CD14-positive monocyte (primary cell): Measurements from ENCODE around the gene MET. TPM values are rescaled to one million over a fixed set of nuclear protein-coding genes. Genes with fewer than 3 reads are reported as not detected.

Experiments used
- DNase-seq, 3 donors: peaks; one replicate each; pipeline ENCODE4 v3.0.0-alpha.2; 2011 to 2022
- H2AFZ ChIP-seq: 2 replicates; pipeline ENCODE4 v1.6.0; 2012; ENCODE audit warnings: mild to moderate bottlenecking, low read depth, low read length, inconsistent platforms; ENCODE audit not compliant: insufficient read depth, poor library complexity, severe bottlenecking
- H3K27ac ChIP-seq, 2 donors: 1 replicate in 1 of 2; 2 replicates in 1 of 2; pipeline ENCODE4 v1.5.1; 2012 to 2013; ENCODE audit warnings: low read length in 2 of 2, control low read depth in 1 of 2, inconsistent platforms in 1 of 2, low read depth in 1 of 2, mild to moderate bottlenecking in 1 of 2
- H3K27me3 ChIP-seq, 2 donors: one replicate each; pipeline versions ENCODE4 v1.6.0 to v1.6.1; 2011 to 2013; ENCODE audit warnings: low read length in 2 of 2; ENCODE audit not compliant: control insufficient read depth in 2 of 2, insufficient read depth in 2 of 2
- H3K36me3 ChIP-seq, 2 donors: replicated peaks in 1 of 2; 1 replicate in 1 of 2; 2 replicates in 1 of 2; pipeline versions ENCODE4 v1.5.1 to v1.6.1; 2012 to 2013; ENCODE audit warnings: low read length in 2 of 2, control low read depth in 1 of 2, inconsistent platforms in 1 of 2, mild to moderate bottlenecking in 1 of 2; ENCODE audit not compliant: insufficient read depth in 2 of 2, control insufficient read depth in 1 of 2
- H3K4me1 ChIP-seq, 2 donors: 1 replicate in 1 of 2; 2 replicates in 1 of 2; pipeline versions ENCODE4 v1.5.1 to v1.6.1; 2012 to 2013; ENCODE audit warnings: low read length in 2 of 2, control low read depth in 1 of 2, inconsistent platforms in 1 of 2, mild to moderate bottlenecking in 1 of 2, moderate library complexity in 1 of 2; ENCODE audit not compliant: insufficient read depth in 2 of 2, control insufficient read depth in 1 of 2
- H3K4me2 ChIP-seq: replicated peaks from 2 replicates; pipeline ENCODE3; 2012; ENCODE audit warnings: low read length, moderate library complexity, mild to moderate bottlenecking; ENCODE audit not compliant: poor library complexity, severe bottlenecking; ENCODE audit errors: extremely low read depth
- H3K4me3 ChIP-seq, 3 experiments: fragments of 200-600 bp in 1 of 3; sonication (generic) in 1 of 3; replicated peaks in 1 of 3; 1 replicate in 2 of 3; 2 replicates in 1 of 3; pipeline ENCODE4 v1.5.1; 2011 to 2013; ENCODE audit warnings: low read length in 3 of 3, mild to moderate bottlenecking in 3 of 3, control low read depth in 2 of 3, low read depth in 2 of 3, inconsistent platforms in 1 of 3, moderate library complexity in 1 of 3
- H3K79me2 ChIP-seq: 2 replicates; pipeline ENCODE4 v1.6.0; 2012; ENCODE audit warnings: mild to moderate bottlenecking, control low read depth, inconsistent platforms, low read length, moderate library complexity; ENCODE audit not compliant: insufficient read depth
- H3K9ac ChIP-seq: 2 replicates; pipeline ENCODE4 v1.6.0; 2017; ENCODE audit warnings: low read length, mild to moderate bottlenecking; ENCODE audit not compliant: insufficient read depth, poor library complexity, severe bottlenecking
- H3K9me3 ChIP-seq, 2 donors: replicated peaks in 1 of 2; 1 replicate in 1 of 2; 2 replicates in 1 of 2; pipeline versions ENCODE4 v1.5.1 to v1.6.1; 2012 to 2013; ENCODE audit warnings: low read length in 2 of 2, control low read depth in 1 of 2; ENCODE audit not compliant: control insufficient read depth in 1 of 2, insufficient read depth in 1 of 2
- H4K20me1 ChIP-seq: 2 replicates; pipeline ENCODE4 v1.6.0; 2012; ENCODE audit warnings: mild to moderate bottlenecking, low read length, control low read depth, moderate library complexity; ENCODE audit not compliant: insufficient read depth
- H3K27ac Mint-ChIP-seq, 7 donors: one replicate each; pipeline ENCODE4 v1.8.0; 2020; ENCODE audit warnings: mild to moderate bottlenecking in 7 of 7, mixed read lengths in 7 of 7, moderate library complexity in 6 of 7, inconsistent platforms in 2 of 7
- H3K27me3 Mint-ChIP-seq, 3 donors: one replicate each; pipeline ENCODE4 v1.8.0; 2021 to 2022; ENCODE audit warnings: low read depth in 3 of 3, mild to moderate bottlenecking in 3 of 3, mixed read lengths in 3 of 3, moderate library complexity in 3 of 3, inconsistent platforms in 1 of 3
- H3K36me3 Mint-ChIP-seq, 2 donors: one replicate each; pipeline ENCODE4 v1.8.0; 2020; ENCODE audit warnings: mixed read lengths in 2 of 2, inconsistent platforms in 1 of 2, mild to moderate bottlenecking in 1 of 2
- H3K4me1 Mint-ChIP-seq: one replicate; pipeline ENCODE4 v1.8.0; 2020; ENCODE audit warnings: mild to moderate bottlenecking, mixed read lengths
- H3K4me3 Mint-ChIP-seq, 2 donors: one replicate each; pipeline ENCODE4 v1.8.0; 2020; ENCODE audit warnings: mild to moderate bottlenecking in 2 of 2, mixed read lengths in 2 of 2, moderate library complexity in 1 of 2
- H3K9me3 Mint-ChIP-seq, 7 donors: one replicate each; pipeline ENCODE4 v1.8.0; 2020 to 2022; ENCODE audit warnings: mixed read lengths in 7 of 7, mild to moderate bottlenecking in 6 of 7, moderate library complexity in 6 of 7, inconsistent platforms in 2 of 7
- WGBS: methylation state at CpG from one replicate; pipeline ENCODE4 v1.1.5; 2013; ENCODE audit warnings: missing lambda C conversion rate; ENCODE audit not compliant: insufficient coverage; 5-methylcytosine and 5-hydroxymethylcytosine counted together
- intact Hi-C, 2 donors: fragments of 100-400 bp; cut with micrococcal nuclease; formaldehyde crosslinking; loops; one replicate each; pipeline versions ENCODE4 v1.15.0 to v1.15.1; 2023
- polyA plus RNA-seq, 3 donors: library from polyadenylated mRNA; depleted of rRNA in 1 of 3; unstranded in 2 of 3; stranded (reverse) in 1 of 3; fragments of 300-500 nt in 2 of 3; fragments of >200 nt in 1 of 3; fragmentation: Illumina TruSeq in 2 of 3; gene quantifications; 1 replicate in 2 of 3; 2 replicates in 1 of 3; pipeline ENCODE4 v1.2.3, GENCODE V29; 2012 to 2021
- TF ChIP-seq, protein P1 (sequence below): fragments of 200-600 bp; IDR thresholded peaks from one replicate; pipeline ENCODE4 v1.8.0; 2022; ENCODE audit warnings: antibody characterized with exemption, mild to moderate bottlenecking

The MET gene
- polyA plus RNA-seq, 3 donors, result not detected

DNA sequence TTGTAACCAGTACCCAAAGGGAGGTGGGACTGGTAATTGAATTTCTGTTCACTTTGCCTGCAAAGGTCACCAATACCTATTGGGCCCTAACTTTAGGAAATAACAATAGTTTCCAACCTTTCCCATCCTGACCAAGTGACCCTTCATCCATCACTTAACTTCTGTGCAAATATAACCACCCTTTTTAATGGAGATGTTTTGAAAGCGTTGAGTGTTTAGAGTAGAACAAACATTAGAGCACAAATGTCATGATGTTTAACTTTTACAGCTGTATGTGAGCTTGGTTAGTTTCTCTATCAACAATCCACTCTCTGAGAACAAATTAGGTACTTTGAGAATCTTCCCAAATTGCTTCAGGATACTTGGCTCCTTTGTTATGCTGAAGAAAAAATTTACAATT, 66.4 kb downstream of the MET start:
- no peaks in the 10 kb centered on the region for H3K36me3 ChIP-seq
- no peak overlapping the region for H3K4me3 ChIP-seq
- no peaks in the 10 kb centered on the region for H3K27me3 ChIP-seq
- no peaks in the 10 kb centered on the region for H4K20me1 ChIP-seq
- TF ChIP-seq, protein P1, sequence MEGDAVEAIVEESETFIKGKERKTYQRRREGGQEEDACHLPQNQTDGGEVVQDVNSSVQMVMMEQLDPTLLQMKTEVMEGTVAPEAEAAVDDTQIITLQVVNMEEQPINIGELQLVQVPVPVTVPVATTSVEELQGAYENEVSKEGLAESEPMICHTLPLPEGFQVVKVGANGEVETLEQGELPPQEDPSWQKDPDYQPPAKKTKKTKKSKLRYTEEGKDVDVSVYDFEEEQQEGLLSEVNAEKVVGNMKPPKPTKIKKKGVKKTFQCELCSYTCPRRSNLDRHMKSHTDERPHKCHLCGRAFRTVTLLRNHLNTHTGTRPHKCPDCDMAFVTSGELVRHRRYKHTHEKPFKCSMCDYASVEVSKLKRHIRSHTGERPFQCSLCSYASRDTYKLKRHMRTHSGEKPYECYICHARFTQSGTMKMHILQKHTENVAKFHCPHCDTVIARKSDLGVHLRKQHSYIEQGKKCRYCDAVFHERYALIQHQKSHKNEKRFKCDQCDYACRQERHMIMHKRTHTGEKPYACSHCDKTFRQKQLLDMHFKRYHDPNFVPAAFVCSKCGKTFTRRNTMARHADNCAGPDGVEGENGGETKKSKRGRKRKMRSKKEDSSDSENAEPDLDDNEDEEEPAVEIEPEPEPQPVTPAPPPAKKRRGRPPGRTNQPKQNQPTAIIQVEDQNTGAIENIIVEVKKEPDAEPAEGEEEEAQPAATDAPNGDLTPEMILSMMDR, result no peak
- no peak for DNase-seq
- no peak overlapping the region for H3K4me2 ChIP-seq
- H3K27ac ChIP-seq, result no peak overlapping the region
- H2AFZ ChIP-seq, result no peak overlapping the region
- Mint-ChIP-seq H3K4me1 (peaks cover 9% of the 10 kb centered on the region), H3K27ac (no peak overlapping the region), H3K9me3 (peaks cover 0 to 2% (median 0%) of the 10 kb centered on the region in 7 donors), H3K4me3 (no peak overlapping the region), H3K27me3 (no peaks in the 10 kb centered on the region), H3K36me3 (no peaks in the 10 kb centered on the region)
- no peaks in the 10 kb centered on the region for H3K4me1 ChIP-seq
- H3K9ac ChIP-seq, result no peak overlapping the region
- WGBS, result no CpG with 5 or more reads among the region's 1 CpG
- intact Hi-C loops, result no loop called here
- H3K9me3 ChIP-seq, result no peaks in the 10 kb centered on the region
- no peaks in the 10 kb centered on the region for H3K79me2 ChIP-seq

DNA sequence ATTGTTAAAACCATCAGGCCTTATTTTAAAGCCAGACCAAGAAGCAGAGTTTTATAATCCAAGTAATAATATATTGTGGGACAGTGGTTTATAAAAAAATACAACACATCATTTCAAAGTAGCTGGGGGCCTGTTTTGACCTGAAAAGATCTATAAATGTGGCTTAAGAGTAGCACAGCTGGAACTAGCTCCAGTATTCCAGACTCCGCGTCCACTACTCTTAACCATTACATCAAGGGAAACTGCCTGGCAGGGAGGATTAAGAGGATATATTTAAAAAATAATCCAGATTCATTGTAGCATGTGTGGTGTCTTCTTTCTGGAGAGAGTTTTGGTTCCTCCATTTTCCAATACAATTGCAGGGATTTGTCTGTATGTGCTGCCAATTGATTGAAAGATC, 67.3 kb downstream of the MET start:
- intact Hi-C loops, result no loop called here
- no peaks in the 10 kb centered on the region for H3K27me3 ChIP-seq
- H3K9me3 ChIP-seq, result no peaks in the 10 kb centered on the region
- no peak for DNase-seq
- no peaks in the 10 kb centered on the region for H3K36me3 ChIP-seq
- H3K4me1 ChIP-seq, result no peaks in the 10 kb centered on the region
- H3K36me3 Mint-ChIP-seq, result no peaks in the 10 kb centered on the region
- H3K27ac ChIP-seq, result no peak overlapping the region
- TF ChIP-seq, protein P1, result no peak
- no peak overlapping the region for H3K9ac ChIP-seq
- H3K4me3 Mint-ChIP-seq, result no peak overlapping the region
- H4K20me1 ChIP-seq, result no peaks in the 10 kb centered on the region
- H3K79me2 ChIP-seq, result no peaks in the 10 kb centered on the region
- H3K9me3 Mint-ChIP-seq, result peaks cover 0 to 2% (median 0%) of the 10 kb centered on the region in 7 donors
- peaks cover 3% of the 10 kb centered on the region for H3K4me1 Mint-ChIP-seq
- WGBS, result no CpG with 5 or more reads among the region's 2 CpGs
- H3K4me3 ChIP-seq, result no peak overlapping the region
- no peak overlapping the region for H2AFZ ChIP-seq
- H3K27ac Mint-ChIP-seq, result no peak overlapping the region
- no peak overlapping the region for H3K4me2 ChIP-seq
- H3K27me3 Mint-ChIP-seq, result no peaks in the 10 kb centered on the region
